Activated CD4-positive, alpha-beta T cell treated with anti-CD3 and anti-CD28 coated beads, Interleukin-2, amount 10 ng/mL, durations not matched to agents 7 days and 5 days (primary cell): ENCODE measurements around the gene COL6A3. TPM values are rescaled to one million over a fixed set of nuclear protein-coding genes. Genes with fewer than 3 reads are reported as not detected.

Source experiments
- CTCF ChIA-PET: fragments of 350-600 bp; sonication (Branson Sonifier 250); formaldehyde crosslinking; loops from one replicate; lab custom pipeline; 2021; ENCODE audit warnings: antibody characterized with exemption; lab: Charles Lee
- POLR2A ChIA-PET: fragments of 350-600 bp; sonication (Branson Sonifier 250); formaldehyde crosslinking; loops from one replicate; lab custom pipeline; 2021; ENCODE audit warnings: antibody characterized with exemption; lab: Charles Lee
- DNase-seq: peaks from one replicate; pipeline ENCODE4 v3.0.0-alpha.2; 2020
- H3K27ac Mint-ChIP-seq: one replicate; pipeline ENCODE4 v1.8.0; 2021; ENCODE audit warnings: mild to moderate bottlenecking, moderate library complexity, mixed read lengths
- H3K27me3 Mint-ChIP-seq: one replicate; pipeline ENCODE4 v1.8.0; 2021; ENCODE audit warnings: mixed read lengths
- H3K36me3 Mint-ChIP-seq: one replicate; pipeline ENCODE4 v1.8.0; 2021; ENCODE audit warnings: low read depth, mixed read lengths
- H3K4me1 Mint-ChIP-seq: one replicate; pipeline ENCODE4 v1.8.0; 2021; ENCODE audit warnings: mixed read lengths
- H3K4me3 Mint-ChIP-seq: one replicate; pipeline ENCODE4 v1.8.0; 2021; ENCODE audit warnings: mild to moderate bottlenecking, moderate library complexity, mixed read lengths
- H3K9me3 Mint-ChIP-seq: one replicate; pipeline ENCODE4 v1.8.0; 2021; ENCODE audit warnings: mixed read lengths
- total RNA-seq, 2 experiments: library from RNA; stranded (reverse); gene quantifications; one replicate each; pipeline ENCODE4 v1.2.3, GENCODE V29; 2021

Gene COL6A3
- total RNA-seq, 2 experiments from 2014 or later, result 0.87 to 0.92 TPM

DNA sequence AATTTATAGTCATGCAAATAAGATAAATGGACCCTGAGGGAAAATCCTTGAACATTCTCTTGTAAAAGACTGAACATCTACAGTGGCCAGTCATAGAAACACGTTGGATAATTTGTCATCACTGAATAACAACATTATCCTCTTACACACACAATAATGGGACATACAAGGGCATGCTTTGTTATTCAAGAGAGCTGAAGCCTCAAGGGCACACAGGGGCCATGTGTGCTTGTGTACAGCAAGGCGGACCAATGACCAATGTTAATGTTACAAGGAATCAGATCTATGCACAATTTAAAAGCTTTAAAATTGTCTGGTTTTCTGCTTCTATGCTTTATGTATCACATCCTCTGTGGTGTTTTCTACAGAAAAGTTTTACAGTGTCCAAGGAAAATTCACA lies 23.7 kb downstream of the COL6A3 start:
- Mint-ChIP-seq H3K27me3 (no peaks in the 10 kb centered on the region), H3K36me3 (no peaks in the 10 kb centered on the region), H3K27ac (no peak overlapping the region), H3K4me1 (no peaks in the 10 kb centered on the region), H3K9me3 (no peaks in the 10 kb centered on the region), H3K4me3 (no peak overlapping the region)
- ChIA-PET CTCF (no interaction called here), POLR2A (no interaction called here)
- no peak for DNase-seq

DNA sequence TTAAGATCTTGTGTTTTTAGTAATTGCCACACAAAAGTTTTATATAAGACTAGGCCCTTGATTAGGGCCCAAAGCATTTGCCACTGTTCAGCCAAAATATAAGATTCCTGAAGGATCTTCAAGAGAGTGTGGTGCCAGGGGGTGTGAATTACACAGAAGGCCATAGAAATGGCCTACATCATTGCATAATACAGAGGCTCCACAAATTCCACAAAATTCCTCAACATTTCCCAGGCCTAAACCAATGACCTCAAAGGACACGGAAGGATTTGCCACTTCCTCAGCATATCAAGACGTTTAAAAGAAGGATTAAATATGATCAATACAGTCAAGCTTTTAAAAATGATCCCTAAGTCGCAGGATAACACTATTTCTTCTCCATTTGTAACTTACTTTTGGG lies 24.1 kb downstream of the COL6A3 start:
- Mint-ChIP-seq H3K4me3 (no peak overlapping the region), H3K27me3 (no peaks in the 10 kb centered on the region), H3K27ac (no peak overlapping the region), H3K9me3 (no peaks in the 10 kb centered on the region), H3K36me3 (no peaks in the 10 kb centered on the region), H3K4me1 (no peaks in the 10 kb centered on the region)
- no peak for DNase-seq
- POLR2A ChIA-PET, result no interaction called here
- CTCF ChIA-PET, result no interaction called here

DNA sequence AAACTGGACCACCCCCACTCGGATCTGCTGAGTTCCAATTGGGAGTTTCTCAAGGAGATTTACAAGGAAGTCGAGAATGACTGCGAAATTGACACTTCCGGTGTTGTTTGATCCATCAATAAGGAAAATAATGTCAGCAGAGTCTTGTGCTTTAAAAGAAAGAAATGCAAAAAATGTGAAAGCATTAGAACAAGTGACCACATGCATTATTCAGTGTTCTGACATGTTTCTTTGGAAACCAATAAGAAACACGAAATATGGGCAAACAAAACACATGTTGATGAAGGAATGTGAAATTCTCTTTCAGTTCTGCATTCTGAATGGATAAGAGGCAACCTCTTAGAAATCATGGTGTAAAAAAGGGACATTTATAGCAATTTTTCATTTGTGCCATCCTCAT lies 25.9 kb downstream of the COL6A3 start:
- H3K27me3 Mint-ChIP-seq, result no peaks in the 10 kb centered on the region
- H3K27ac Mint-ChIP-seq, result no peak overlapping the region
- H3K9me3 Mint-ChIP-seq, result no peaks in the 10 kb centered on the region
- ChIA-PET CTCF (no interaction called here), POLR2A (no interaction called here)
- no peaks in the 10 kb centered on the region for H3K4me1 Mint-ChIP-seq
- no peak overlapping the region for H3K4me3 Mint-ChIP-seq
- DNase-seq, result no peak
- no peaks in the 10 kb centered on the region for H3K36me3 Mint-ChIP-seq

DNA sequence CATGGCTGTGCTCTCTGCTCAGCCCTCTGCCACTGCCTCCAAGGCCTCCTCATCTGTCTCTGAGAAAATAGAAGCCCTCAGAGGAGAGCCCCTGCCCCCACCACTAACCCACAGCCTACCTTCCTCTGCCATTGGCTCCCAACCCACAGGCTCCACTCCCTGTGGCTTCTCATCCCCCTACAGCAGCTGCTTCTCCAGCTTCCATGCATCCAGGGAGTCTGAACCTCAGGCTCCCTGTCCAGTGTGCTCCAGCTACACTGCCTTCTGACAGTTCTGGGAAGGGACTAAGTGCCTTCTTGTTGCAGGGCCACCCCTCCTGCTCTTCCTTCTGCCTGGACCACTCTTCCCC lies 29.3 kb downstream of the COL6A3 start:
- CTCF ChIA-PET, result interaction anchor here (0.6 kb wide), 1 partner anchor 178 kb away, joined by 3 read pairs; no protein-coding TSS in a partner anchor

DNA sequence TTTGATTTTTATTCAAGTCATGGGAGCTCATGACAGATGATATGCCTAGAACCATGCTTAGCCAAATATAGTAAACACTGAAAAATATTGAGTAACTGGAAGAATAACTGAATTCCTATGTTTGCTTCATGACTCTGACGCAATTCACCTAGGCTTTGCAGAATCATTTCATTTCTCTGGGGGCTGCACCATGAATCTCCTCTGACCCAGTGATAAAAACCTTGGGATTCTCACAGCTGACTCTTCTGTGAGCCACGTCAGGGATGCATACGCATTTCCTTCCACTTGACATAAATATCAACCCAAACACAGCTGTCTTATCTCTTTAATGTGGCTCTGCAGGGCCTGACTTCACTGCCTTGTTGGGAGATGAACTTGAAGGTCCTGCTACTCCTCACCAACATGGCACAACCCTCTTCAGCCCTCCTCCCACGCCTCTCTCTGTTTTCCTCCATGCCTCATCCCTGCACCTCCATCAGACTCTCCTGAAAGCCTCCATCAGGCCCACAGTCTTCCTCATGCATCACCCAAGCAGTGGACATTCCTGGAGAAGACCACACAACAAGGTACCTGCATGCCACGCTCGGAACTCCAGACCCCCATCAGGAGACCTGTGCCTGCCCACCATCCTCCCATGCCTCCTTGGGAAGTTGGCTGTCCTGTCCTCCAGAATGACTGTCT lies 29.8 kb downstream of the COL6A3 start:
- no peaks in the 10 kb centered on the region for H3K27me3 Mint-ChIP-seq
- no peak for DNase-seq
- no peaks in the 10 kb centered on the region for H3K4me1 Mint-ChIP-seq
- no peaks in the 10 kb centered on the region for H3K36me3 Mint-ChIP-seq
- H3K27ac Mint-ChIP-seq, result no peak overlapping the region
- no peaks in the 10 kb centered on the region for H3K9me3 Mint-ChIP-seq
- ChIA-PET CTCF (interaction anchor here (0.6 kb wide), 1 partner anchor 178 kb away, joined by 3 read pairs; no protein-coding TSS in a partner anchor), POLR2A (no interaction called here)
- no peak overlapping the region for H3K4me3 Mint-ChIP-seq

More for the DNA sequence above, 29.3 kb downstream of the COL6A3 start:
- no peak for DNase-seq
- Mint-ChIP-seq H3K4me1 (no peaks in the 10 kb centered on the region), H3K36me3 (no peaks in the 10 kb centered on the region), H3K9me3 (no peaks in the 10 kb centered on the region), H3K4me3 (no peak overlapping the region), H3K27me3 (no peaks in the 10 kb centered on the region), H3K27ac (no peak overlapping the region)
- POLR2A ChIA-PET, result no interaction called here

DNA sequence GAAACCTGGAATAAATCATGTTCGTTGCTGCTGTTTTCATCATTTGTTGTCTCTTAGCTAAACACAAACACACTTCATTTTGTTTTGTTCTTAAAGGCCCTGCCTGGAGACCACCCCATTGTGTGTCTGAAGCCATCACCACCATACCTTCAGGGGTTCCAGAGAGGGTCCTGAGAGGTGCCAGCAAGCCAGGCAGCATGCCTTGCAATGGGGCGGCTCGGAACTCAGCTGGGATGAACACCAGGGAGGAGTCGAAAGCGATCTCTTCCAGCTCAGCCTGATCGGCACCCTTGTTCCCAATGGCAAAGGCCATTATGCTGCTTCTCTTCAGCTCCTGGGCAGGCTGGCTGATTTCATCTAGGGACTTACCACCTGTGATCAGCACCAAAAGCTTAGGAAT lies 33.2 kb downstream of the COL6A3 start:
- no peaks in the 10 kb centered on the region for H3K36me3 Mint-ChIP-seq
- CTCF ChIA-PET, result no interaction called here
- H3K9me3 Mint-ChIP-seq, result no peaks in the 10 kb centered on the region
- no peak for DNase-seq
- POLR2A ChIA-PET, result no interaction called here
- no peaks in the 10 kb centered on the region for H3K27me3 Mint-ChIP-seq
- H3K4me3 Mint-ChIP-seq, result no peak overlapping the region
- no peak overlapping the region for H3K27ac Mint-ChIP-seq
- no peaks in the 10 kb centered on the region for H3K4me1 Mint-ChIP-seq

DNA sequence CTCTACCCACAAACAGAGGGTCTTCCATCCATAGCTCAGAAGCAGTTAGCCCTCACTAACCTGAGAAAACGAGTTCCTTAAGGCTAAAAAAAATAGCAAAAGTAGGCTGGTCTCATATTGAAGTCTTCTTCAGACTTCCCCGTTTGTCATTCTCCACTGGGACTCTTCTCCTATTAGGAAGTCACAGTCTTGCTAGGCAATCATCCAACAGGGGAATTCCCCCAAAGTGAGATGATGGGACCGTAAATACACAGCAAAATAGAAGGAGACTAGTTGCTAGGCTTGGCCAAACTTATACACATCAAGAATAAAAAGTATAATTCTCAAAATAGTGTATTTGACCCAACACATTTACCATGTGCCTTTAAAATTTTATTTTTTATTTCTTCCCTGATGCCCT lies 34.3 kb downstream of the COL6A3 start:
- Mint-ChIP-seq H3K4me1 (no peaks in the 10 kb centered on the region), H3K36me3 (no peaks in the 10 kb centered on the region), H3K27ac (no peak overlapping the region), H3K9me3 (no peaks in the 10 kb centered on the region), H3K27me3 (no peaks in the 10 kb centered on the region), H3K4me3 (no peak overlapping the region)
- ChIA-PET POLR2A (no interaction called here), CTCF (no interaction called here)
- no peak for DNase-seq

DNA sequence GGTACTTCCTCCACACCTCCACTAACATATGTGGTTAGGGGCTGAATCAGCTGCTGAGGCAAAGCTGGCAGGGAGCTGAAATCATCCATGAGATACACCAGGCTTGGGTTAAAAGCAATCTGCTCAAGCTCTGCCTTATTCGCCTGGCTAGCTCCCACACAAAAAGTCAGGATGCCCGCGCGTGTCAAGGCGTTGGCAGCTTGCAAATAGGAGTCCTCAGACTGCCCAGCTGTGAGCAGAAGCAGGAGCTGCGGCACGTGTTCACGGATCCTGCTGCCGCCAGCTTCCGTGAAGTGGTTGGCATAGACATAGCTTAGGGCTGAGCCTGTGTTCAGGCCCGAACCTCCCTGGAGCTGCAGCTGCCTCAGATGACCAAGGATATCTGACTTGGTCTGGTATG lies 35.3 kb downstream of the COL6A3 start:
- Mint-ChIP-seq H3K4me1 (no peaks in the 10 kb centered on the region), H3K36me3 (no peaks in the 10 kb centered on the region), H3K4me3 (no peak overlapping the region), H3K9me3 (no peaks in the 10 kb centered on the region), H3K27me3 (no peaks in the 10 kb centered on the region), H3K27ac (no peak overlapping the region)
- CTCF ChIA-PET, result no interaction called here
- POLR2A ChIA-PET, result no interaction called here
- no peak for DNase-seq

DNA sequence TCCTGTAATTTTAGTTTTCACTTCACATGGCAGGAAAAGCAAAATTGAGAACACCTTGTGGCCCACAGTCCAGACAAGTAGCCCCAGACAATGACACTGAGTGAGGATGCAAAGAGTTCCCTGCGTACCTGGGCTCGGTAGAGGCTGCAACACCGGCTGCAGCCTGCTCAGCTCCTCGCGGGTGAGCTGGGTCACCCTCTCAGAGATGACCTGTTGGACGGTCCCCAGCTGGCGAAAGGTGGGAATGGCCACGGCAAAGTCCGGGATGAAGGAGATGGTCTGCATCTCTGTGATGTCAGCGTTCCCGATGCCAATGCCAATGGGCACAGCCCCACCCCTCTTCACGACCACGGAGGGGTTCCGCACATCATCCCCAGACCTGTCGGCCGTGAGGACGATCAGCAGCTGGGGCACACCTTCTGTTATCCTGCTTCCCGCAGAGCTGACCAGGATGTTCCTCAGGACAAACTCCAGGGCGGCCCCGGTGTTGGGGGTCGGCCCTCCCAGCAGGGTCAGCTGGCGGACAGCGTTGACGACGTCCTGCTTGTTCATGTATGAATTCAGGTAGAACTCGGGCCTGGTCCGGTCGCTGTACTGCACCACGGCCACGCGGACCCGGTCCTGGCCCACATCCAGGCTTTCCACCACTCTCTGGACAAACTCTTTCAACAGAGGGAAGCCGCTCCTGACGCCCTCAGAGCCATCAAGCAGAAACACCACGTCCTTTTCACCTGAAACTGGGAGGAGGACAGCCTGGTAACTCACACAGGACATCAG lies 39.5 kb downstream of the COL6A3 start:
- CTCF ChIA-PET, result no interaction called here
- no peaks in the 10 kb centered on the region for H3K36me3 Mint-ChIP-seq
- POLR2A ChIA-PET, result no interaction called here
- no peak overlapping the region for H3K27ac Mint-ChIP-seq
- no peaks in the 10 kb centered on the region for H3K9me3 Mint-ChIP-seq
- H3K4me1 Mint-ChIP-seq, result no peaks in the 10 kb centered on the region
- no peak overlapping the region for H3K4me3 Mint-ChIP-seq
- H3K27me3 Mint-ChIP-seq, result no peaks in the 10 kb centered on the region
- no peak for DNase-seq

DNA sequence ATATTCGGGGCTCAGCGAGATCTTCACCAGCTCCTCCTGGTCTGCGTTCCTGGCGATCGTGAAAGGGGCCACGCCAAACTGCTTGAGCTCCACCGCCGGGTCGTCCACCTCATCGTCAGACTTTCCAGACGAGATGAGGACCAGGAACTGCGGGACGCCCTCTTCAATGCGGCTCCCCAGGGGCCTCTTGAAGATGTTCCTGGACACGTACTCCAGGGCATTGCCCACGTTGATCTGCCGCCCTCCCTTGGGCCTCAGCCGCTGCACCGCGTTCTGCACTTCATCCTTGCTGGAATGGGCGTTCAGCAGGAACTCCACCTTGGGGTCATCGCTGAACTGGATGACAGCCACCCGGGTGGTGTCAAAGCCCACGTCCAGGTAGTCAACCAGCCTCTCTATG lies 42.1 kb downstream of the COL6A3 start:
- Mint-ChIP-seq H3K27ac (no peak overlapping the region), H3K27me3 (no peaks in the 10 kb centered on the region), H3K4me1 (no peaks in the 10 kb centered on the region), H3K4me3 (no peak overlapping the region), H3K36me3 (no peaks in the 10 kb centered on the region), H3K9me3 (no peaks in the 10 kb centered on the region)
- CTCF ChIA-PET, result interaction anchor here (0.8 kb wide), 1 partner anchor 39 kb away, joined by 3 read pairs; no protein-coding TSS in a partner anchor
- POLR2A ChIA-PET, result no interaction called here
- no peak for DNase-seq

DNA sequence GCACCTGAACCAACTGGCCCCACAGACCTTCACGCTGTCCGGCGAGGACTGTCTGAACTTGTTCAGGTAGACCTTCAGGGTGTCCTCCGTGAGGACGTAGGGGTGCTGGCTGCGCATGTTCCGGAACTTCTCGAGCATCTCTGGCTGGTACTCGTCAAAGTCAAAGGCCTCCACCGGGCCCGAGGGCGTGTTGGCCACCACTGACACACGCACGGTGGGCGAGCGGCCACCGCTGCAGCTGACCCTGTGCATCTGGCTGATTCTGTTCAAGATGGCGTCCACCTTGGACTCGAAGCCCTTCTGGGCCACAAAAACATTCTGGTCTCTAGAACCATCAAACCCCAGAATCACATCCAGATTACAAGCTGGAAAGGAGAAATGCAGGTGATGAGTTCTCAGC lies 48.3 kb downstream of the COL6A3 start:
- no peaks in the 10 kb centered on the region for H3K27me3 Mint-ChIP-seq
- H3K4me3 Mint-ChIP-seq, result no peak overlapping the region
- H3K36me3 Mint-ChIP-seq, result no peaks in the 10 kb centered on the region
- H3K4me1 Mint-ChIP-seq, result no peaks in the 10 kb centered on the region
- DNase-seq, result no peak
- ChIA-PET POLR2A (no interaction called here), CTCF (interaction anchor here (0.6 to 0.8 kb wide), 2 partner anchors 12 to 28 kb away, joined by 3 to 4 read pairs; no protein-coding TSS in a partner anchor)
- no peak overlapping the region for H3K27ac Mint-ChIP-seq
- H3K9me3 Mint-ChIP-seq, result no peaks in the 10 kb centered on the region

DNA sequence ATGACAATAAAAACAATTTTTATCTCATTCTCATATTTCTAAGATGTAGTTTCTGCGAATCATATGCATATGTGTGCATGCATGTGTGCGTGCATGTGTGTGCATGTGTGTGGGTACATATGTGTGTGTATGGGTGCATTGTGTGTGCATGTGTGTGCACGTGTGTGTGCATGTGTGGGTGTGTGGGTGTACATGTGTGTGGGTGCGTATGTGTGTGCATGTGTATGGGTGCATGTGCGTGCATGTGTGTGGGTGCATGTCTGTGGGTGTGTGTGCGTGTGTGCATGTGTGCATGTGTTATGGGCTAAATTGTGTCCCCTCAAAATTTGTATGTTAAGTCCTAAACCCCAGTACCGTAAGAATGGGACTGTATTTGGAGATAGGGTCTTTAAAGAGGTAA lies 49.3 kb downstream of the COL6A3 start:
- no peak overlapping the region for H3K27ac Mint-ChIP-seq
- CTCF ChIA-PET, result interaction anchor here (1.2 kb wide), 1 partner anchor 13 kb away, joined by 3 read pairs; no protein-coding TSS in a partner anchor
- no peak for DNase-seq
- POLR2A ChIA-PET, result no interaction called here
- H3K4me3 Mint-ChIP-seq, result no peak overlapping the region
- H3K27me3 Mint-ChIP-seq, result no peaks in the 10 kb centered on the region
- H3K36me3 Mint-ChIP-seq, result no peaks in the 10 kb centered on the region
- H3K9me3 Mint-ChIP-seq, result no peaks in the 10 kb centered on the region
- no peaks in the 10 kb centered on the region for H3K4me1 Mint-ChIP-seq

DNA sequence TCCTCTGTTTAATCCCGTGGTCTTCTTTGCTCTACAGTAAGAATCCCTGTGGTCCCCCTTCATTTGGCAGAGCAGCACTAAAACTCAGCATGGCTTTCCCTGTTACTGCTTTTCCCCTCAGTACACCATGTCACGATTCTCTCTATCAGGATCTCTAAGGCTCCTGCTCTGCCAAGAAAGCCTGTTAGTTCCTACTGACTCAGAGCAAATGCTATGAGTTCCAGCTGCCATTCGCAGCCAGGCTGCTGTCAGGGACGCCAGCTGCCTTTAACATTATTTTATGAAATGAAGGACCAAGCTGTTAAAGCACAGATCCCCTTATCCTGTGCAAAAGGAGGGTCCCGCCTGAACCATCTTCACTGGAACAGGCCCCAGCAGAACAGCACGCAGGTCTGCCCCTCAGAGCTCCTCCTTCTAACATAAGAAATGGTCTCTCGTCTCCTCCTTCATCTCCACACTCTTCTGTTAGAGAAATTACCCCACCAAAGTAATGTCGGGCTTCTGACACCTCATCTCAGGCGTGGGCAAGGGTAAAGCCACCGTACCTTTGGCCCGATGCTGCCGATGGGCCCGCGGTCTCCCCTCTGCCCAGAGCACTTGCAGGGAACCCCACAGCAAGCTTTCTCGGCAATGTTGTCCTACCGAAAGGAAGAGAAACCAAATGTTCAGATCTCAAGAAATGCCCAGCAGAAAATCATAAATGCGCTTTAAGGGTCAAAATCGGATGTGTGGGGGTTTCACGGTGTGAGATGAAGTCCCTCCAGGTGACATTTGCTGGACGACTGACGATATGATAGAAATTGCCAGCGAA lies 52.6 kb downstream of the COL6A3 start:
- Mint-ChIP-seq H3K27me3 (no peaks in the 10 kb centered on the region), H3K36me3 (no peaks in the 10 kb centered on the region), H3K4me1 (no peaks in the 10 kb centered on the region), H3K9me3 (no peaks in the 10 kb centered on the region), H3K4me3 (no peak overlapping the region), H3K27ac (no peak overlapping the region)
- CTCF ChIA-PET, result interaction anchor here (1.5 kb wide), 1 partner anchor 9 kb away, joined by 4 read pairs; no protein-coding TSS in a partner anchor
- no peak for DNase-seq
- POLR2A ChIA-PET, result no interaction called here
